ENCODE measurements around the gene C4orf50. TPM values are rescaled to one million over a fixed set of nuclear protein-coding genes. Genes with fewer than 3 reads are reported as not detected.

The C4orf50 gene
- total RNA-seq, 4 donors from 2014 or later, result under 0.01 to 0.16 (median under 0.01) TPM

- no peak for TF ChIP-seq CTCF (IDR thresholded peaks at IDR 0.05; ENCODE audit: low read depth)
Measured at GRCh38 chr4:5930876-5931275, 87.4 kb downstream of the C4orf50 start.

GRCh38 chr4:5930456-5930855 is 87.8 kb downstream of the C4orf50 start:
- no peak for TF ChIP-seq CTCF (IDR thresholded peaks at IDR 0.05; ENCODE audit: low read depth)

- no peak for TF ChIP-seq CTCF (IDR thresholded peaks at IDR 0.05; ENCODE audit: low read depth)
Measured at GRCh38 chr4:5928844-5929420, 89.3 kb downstream of the C4orf50 start.

GRCh38 chr4:5928274-5928673 is 90.0 kb downstream of the C4orf50 start:
- TF ChIP-seq CTCF (IDR thresholded peaks at IDR 0.05; ENCODE audit: low read depth), result no peak

- TF ChIP-seq CTCF (IDR thresholded peaks at IDR 0.05; ENCODE audit: low read depth), result no peak
Measured at GRCh38 chr4:5927747-5928146, 90.5 kb downstream of the C4orf50 start.

GRCh38 chr4:5927116-5927515 is 91.1 kb downstream of the C4orf50 start:
- no peak for TF ChIP-seq CTCF (IDR thresholded peaks at IDR 0.05; ENCODE audit: low read depth)

- no peak for TF ChIP-seq CTCF (IDR thresholded peaks at IDR 0.05; ENCODE audit: low read depth)
Measured at GRCh38 chr4:5926598-5926997, 91.6 kb downstream of the C4orf50 start.

Data from subcutaneous adipose tissue (tissue), 4 donors.